ENCODE results near the gene ATG4A. TPM values are rescaled to one million over a fixed set of nuclear protein-coding genes. Genes with fewer than 3 reads are reported as not detected.
A peak's percentile ranks its signal among the peaks of the same experiment; 100 is the strongest.

Gene ATG4A
- total RNA-seq, 1 donor from 2014 or later, result 17.4 TPM

DNA sequence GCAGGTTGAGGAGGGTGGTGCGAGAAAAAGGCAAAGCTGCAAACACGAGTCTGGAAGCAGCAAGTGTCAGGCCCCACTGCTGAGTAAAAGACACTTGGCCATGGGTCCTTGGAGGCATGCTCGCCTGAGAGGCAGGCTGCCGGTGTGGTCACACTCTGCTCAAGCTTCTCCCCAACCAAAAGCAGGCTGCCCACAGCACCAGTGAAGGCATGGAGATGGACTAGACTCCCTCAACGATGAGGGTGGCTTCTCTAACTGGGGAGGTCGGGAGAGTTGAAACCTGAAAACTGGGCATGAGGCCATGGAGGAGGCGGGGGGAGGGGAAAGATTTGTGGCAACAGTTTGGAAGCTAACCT is 86.5 kb downstream of the ATG4A start:
- intact Hi-C loops (cut with DNase I), result no loop called here
- Histone ChIP-seq H3K36me3 (no peaks in the 10 kb centered on the region), H3K4me3 (no peak overlapping the region), H3K9me3 (no peaks in the 10 kb centered on the region), H3K27me3 (ENCODE audit: low read depth) (no peaks in the 10 kb centered on the region), H3K27ac (no peak overlapping the region), H3K4me1 (no peaks in the 10 kb centered on the region)
- no peak for DNase-seq
- TF ChIP-seq, protein P1, sequence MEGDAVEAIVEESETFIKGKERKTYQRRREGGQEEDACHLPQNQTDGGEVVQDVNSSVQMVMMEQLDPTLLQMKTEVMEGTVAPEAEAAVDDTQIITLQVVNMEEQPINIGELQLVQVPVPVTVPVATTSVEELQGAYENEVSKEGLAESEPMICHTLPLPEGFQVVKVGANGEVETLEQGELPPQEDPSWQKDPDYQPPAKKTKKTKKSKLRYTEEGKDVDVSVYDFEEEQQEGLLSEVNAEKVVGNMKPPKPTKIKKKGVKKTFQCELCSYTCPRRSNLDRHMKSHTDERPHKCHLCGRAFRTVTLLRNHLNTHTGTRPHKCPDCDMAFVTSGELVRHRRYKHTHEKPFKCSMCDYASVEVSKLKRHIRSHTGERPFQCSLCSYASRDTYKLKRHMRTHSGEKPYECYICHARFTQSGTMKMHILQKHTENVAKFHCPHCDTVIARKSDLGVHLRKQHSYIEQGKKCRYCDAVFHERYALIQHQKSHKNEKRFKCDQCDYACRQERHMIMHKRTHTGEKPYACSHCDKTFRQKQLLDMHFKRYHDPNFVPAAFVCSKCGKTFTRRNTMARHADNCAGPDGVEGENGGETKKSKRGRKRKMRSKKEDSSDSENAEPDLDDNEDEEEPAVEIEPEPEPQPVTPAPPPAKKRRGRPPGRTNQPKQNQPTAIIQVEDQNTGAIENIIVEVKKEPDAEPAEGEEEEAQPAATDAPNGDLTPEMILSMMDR (IDR thresholded peaks at IDR 0.05), result no peak
- ATAC-seq, result no peak

DNA sequence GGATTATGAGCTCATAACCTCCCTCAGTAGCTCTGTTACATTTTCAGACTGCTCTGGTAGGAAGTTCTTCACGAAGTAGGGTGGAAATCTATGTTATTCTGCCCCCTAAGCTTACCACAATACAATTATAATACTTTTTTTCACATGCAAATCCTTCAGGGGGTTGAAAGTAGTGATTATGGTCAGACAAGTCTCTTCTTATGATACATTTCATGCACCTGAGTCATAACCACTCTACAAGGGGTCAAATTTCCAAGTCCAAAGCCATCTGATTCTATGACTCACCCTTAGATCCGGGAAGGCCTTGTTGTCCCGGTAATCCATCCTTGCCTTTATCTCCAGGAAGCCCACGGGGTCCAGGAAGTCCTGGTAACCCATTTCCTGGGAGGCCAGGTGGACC is 95.2 kb downstream of the ATG4A start:
- ATAC-seq, result no peak
- intact Hi-C loops (cut with DNase I), result no loop called here
- TF ChIP-seq, protein P1 (IDR thresholded peaks at IDR 0.05), result no peak

DNA sequence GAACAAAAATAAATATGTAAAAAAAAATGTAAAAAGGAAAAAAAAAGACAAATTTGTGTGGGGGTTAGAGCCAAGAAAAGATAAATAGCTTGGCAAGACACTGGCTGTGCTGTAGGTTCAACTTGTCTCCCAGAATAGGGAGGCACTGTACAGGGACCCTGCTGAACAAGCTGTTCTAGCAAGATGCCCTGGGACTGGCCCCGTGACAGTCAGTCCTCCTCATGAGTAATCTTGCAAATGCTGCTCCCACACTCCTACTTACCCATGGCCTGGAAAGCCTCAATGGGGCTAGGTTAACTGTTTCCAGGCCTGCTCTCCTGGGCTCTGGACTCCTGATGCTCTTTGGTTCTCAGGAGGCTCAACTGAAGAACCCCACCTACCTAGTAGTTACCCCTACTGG is 106.8 kb downstream of the ATG4A start:
- intact Hi-C loops (cut with DNase I), result no loop called here
- Histone ChIP-seq H3K4me3 (no peak overlapping the region), H3K36me3 (no peaks in the 10 kb centered on the region), H3K9me3 (no peaks in the 10 kb centered on the region), H3K27me3 (ENCODE audit: low read depth) (no peaks in the 10 kb centered on the region), H3K4me1 (no peaks in the 10 kb centered on the region), H3K27ac (no peak overlapping the region)
- ATAC-seq (no peak), DNase-seq (no peak)
- TF ChIP-seq, protein P1 (IDR thresholded peaks at IDR 0.05), result no peak

More for the DNA sequence above, 95.2 kb downstream of the ATG4A start:
- DNase-seq, result no peak
- Histone ChIP-seq H3K4me1 (no peaks in the 10 kb centered on the region), H3K27me3 (ENCODE audit: low read depth) (no peaks in the 10 kb centered on the region), H3K36me3 (no peaks in the 10 kb centered on the region), H3K4me3 (no peak overlapping the region), H3K9me3 (no peaks in the 10 kb centered on the region), H3K27ac (no peak overlapping the region)

DNA sequence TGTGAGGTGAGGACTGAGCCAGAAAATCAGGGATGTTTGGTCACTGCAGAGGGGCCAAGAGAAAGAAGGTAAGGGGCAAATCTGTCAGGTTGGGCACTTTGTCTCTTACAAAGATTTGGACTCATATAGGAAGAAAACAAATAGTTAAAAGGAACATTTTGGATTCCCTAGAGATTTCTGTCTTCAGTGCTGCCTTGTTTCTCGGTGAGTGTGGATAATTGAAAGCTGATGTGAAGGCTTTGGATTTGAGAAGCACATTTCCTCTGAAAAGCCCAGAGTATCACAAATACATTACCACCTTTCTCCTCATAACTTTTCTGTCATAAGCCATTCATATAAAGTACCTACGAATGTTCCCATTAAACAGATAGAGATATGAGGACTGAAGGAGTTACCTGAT is 107.5 kb downstream of the ATG4A start:
- intact Hi-C loops (cut with DNase I), result no loop called here
- Histone ChIP-seq H3K9me3 (no peaks in the 10 kb centered on the region), H3K27me3 (ENCODE audit: low read depth) (no peaks in the 10 kb centered on the region), H3K4me1 (no peaks in the 10 kb centered on the region), H3K4me3 (no peak overlapping the region), H3K27ac (no peak overlapping the region), H3K36me3 (no peaks in the 10 kb centered on the region)
- ATAC-seq, result no peak
- TF ChIP-seq, protein P1 (IDR thresholded peaks at IDR 0.05), result no peak
- DNase-seq, result no peak

DNA sequence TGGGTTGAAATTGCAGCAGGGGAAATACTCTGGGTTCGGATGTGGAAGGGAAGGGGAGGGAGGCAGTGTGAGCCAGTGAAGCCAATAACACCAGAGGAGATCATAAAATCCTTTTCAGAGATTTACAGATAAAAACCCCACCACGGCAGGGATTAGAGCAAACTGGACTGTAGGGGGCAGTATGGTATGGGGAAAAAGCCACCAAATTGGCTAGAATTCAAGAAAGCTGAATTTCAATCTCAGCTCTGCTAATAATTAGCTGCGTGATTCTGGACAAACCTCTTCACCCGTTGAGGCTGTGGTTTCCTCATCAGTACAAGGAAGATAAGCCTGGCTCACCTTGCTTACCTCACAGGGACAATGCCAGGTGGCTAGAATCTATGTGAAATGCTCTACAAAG is 108.1 kb downstream of the ATG4A start:
- TF ChIP-seq, protein P1 (IDR thresholded peaks at IDR 0.05), result peak; percentile 43
- DNase-seq, result no peak
- no peak overlapping the region for H3K27ac ChIP-seq
- H3K27me3 ChIP-seq (ENCODE audit: low read depth), result no peaks in the 10 kb centered on the region
- peak; percentile 61 to 69 for ATAC-seq
- no peaks in the 10 kb centered on the region for H3K9me3 ChIP-seq
- no peaks in the 10 kb centered on the region for H3K4me1 ChIP-seq
- intact Hi-C loops (cut with DNase I), result no loop called here
- H3K4me3 ChIP-seq, result no peak overlapping the region
- no peaks in the 10 kb centered on the region for H3K36me3 ChIP-seq

DNA sequence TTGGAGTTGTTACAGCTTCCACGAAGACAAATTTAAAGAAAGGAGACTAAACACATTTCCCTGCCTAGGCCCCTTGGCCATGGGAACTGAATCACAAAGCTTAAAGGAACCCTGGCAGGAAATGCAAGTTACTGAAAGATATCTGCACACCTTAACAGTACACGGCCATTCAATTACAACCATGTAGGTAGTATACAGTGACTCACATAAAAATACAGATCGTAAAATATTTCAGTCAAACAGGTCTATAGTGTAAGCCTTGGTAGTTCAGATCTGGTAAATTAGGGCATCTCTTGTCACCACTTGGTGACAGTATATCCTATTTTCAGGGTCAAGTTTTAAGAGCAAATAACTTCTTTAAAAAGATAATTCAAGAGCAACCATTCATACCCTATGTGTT is 112.0 kb downstream of the ATG4A start:
- ATAC-seq (no peak), DNase-seq (no peak)
- Histone ChIP-seq H3K9me3 (no peaks in the 10 kb centered on the region), H3K4me3 (no peak overlapping the region), H3K36me3 (no peaks in the 10 kb centered on the region), H3K27ac (no peak overlapping the region), H3K4me1 (no peaks in the 10 kb centered on the region), H3K27me3 (ENCODE audit: low read depth) (no peaks in the 10 kb centered on the region)
- intact Hi-C loops (cut with DNase I), result no loop called here
- TF ChIP-seq, protein P1 (IDR thresholded peaks at IDR 0.05), result no peak
